HepG2 (cell line): ENCODE results near the gene PPP2R5C. TPM values are rescaled to one million over a fixed set of nuclear protein-coding genes. Genes with fewer than 3 reads are reported as not detected.

ENCODE experiments used
- ATF3 ChIP-seq: sonication (generic); formaldehyde crosslinking; IDR thresholded peaks from 2 replicates; pipeline ENCODE4 v1.4.0; 2020; ENCODE audit warnings: missing genetic modification reagents
- DPF2 ChIP-seq: sonication (generic); formaldehyde crosslinking; IDR thresholded peaks from 2 replicates; pipeline ENCODE4 v1.4.0; 2020; ENCODE audit warnings: mild to moderate bottlenecking, low read depth, missing genetic modification reagents, borderline replicate concordance
- ELF3 ChIP-seq: IDR thresholded peaks from 2 replicates; pipeline ENCODE4 v1.6.1; 2016; ENCODE audit warnings: missing genetic modification reagents, missing compliant biosample characterization
- EZH2 ChIP-seq: conservative IDR thresholded peaks from 2 replicates; pipeline ENCODE4 v1.6.1; 2012; ENCODE audit warnings: mild to moderate bottlenecking, low read depth, low read length, moderate library complexity
- HNRNPUL1 ChIP-seq: fragments of 200-400 bp; formaldehyde crosslinking; IDR thresholded peaks from 2 replicates; pipeline ENCODE4 v1.6.1; 2017; ENCODE audit warnings: low read depth, mild to moderate bottlenecking, low read length, moderate library complexity
- HOXA3 ChIP-seq: sonication (generic); formaldehyde crosslinking; IDR thresholded peaks from 2 replicates; pipeline ENCODE4 v1.5.0; 2020; ENCODE audit warnings: missing genetic modification reagents
- SNAPC5 ChIP-seq: sonication (generic); formaldehyde crosslinking; IDR thresholded peaks from 2 replicates; pipeline ENCODE4 v1.8.1; 2023; ENCODE audit warnings: mild to moderate bottlenecking, missing genetic modification reagents, borderline replicate concordance
- THAP9 ChIP-seq: sonication (generic); formaldehyde crosslinking; IDR thresholded peaks from 2 replicates; pipeline ENCODE4; 2020; ENCODE audit warnings: missing genetic modification reagents, mild to moderate bottlenecking, borderline replicate concordance
- ZBTB2 ChIP-seq: sonication (generic); formaldehyde crosslinking; IDR thresholded peaks from 2 replicates; pipeline ENCODE4 v1.8.0; 2022; ENCODE audit warnings: low read depth, missing genetic modification reagents
- ZBTB26 ChIP-seq: IDR thresholded peaks from 2 replicates; pipeline ENCODE4 v1.6.1; 2016; ENCODE audit warnings: missing compliant biosample characterization, missing genetic modification reagents, borderline replicate concordance
- ZBTB43 ChIP-seq: sonication (generic); formaldehyde crosslinking; conservative IDR thresholded peaks from 2 replicates; pipeline ENCODE4 v1.4.0; 2020; ENCODE audit warnings: missing genetic modification reagents
- ZNF256 ChIP-seq: sonication (generic); formaldehyde crosslinking; conservative IDR thresholded peaks from 2 replicates; pipeline ENCODE4 v1.4.0; 2020; ENCODE audit warnings: missing genetic modification reagents
- ZNF3 ChIP-seq: IDR thresholded peaks from 2 replicates; pipeline ENCODE4 v1.7.0; 2017; ENCODE audit warnings: inconsistent platforms
- ZNF354B ChIP-seq: sonication (generic); formaldehyde crosslinking; IDR thresholded peaks from 2 replicates; pipeline ENCODE4 v1.8.0; 2022; ENCODE audit warnings: mild to moderate bottlenecking, missing genetic modification reagents
- ZNF747 ChIP-seq: sonication (generic); formaldehyde crosslinking; IDR thresholded peaks from 2 replicates; pipeline ENCODE4 v1.8.1; 2023; ENCODE audit warnings: missing genetic modification reagents, mild to moderate bottlenecking, borderline replicate concordance
- ZNF770 ChIP-seq: sonication (generic); formaldehyde crosslinking; IDR thresholded peaks from 2 replicates; pipeline ENCODE4 v1.5.0; 2020; ENCODE audit warnings: mild to moderate bottlenecking, missing genetic modification reagents
- ZNF816 ChIP-seq: sonication (generic); formaldehyde crosslinking; IDR thresholded peaks from 2 replicates; pipeline ENCODE4 v1.8.0; 2022; ENCODE audit warnings: missing genetic modification reagents, mild to moderate bottlenecking, borderline replicate concordance
- ZSCAN21 ChIP-seq: sonication (generic); formaldehyde crosslinking; IDR thresholded peaks from 2 replicates; pipeline ENCODE4 v1.8.0; 2022; ENCODE audit warnings: mild to moderate bottlenecking, missing genetic modification reagents, moderate library complexity, borderline replicate concordance
- polyA plus RNA-seq, 8 experiments: library from polyadenylated mRNA; depleted of rRNA in 3 of 8; stranded (reverse) in 7 of 8; unstranded in 1 of 8; fragments of >200 nt; fragmentation: Illumina TruSeq in 4 of 8; extraction: Trizol in 4 of 8; gene quantifications; 2 replicates each; pipeline versions ENCODE4 v1.2.1 to v1.2.3, GENCODE V29; 2011 to 2016; ENCODE audit warnings: low read depth in 4 of 8, missing spikeins in 1 of 8, mixed read lengths in 1 of 8; ENCODE audit not compliant: insufficient read depth in 1 of 8
- total RNA-seq, 5 experiments: library from RNA; depleted of rRNA; stranded (reverse); fragments of >200 nt; fragmentation: Illumina TruSeq; extraction: Trizol; gene quantifications; 2 replicates each; pipeline ENCODE4 v1.2.3, GENCODE V29; 2016; ENCODE audit warnings: low read depth in 1 of 5

PPP2R5C gene
- total and polyA plus RNA-seq, 2 of the 13 experiments (the other 11 are each of a cell fraction or from before 2014, with no cell fraction given) = 74.3 to 78.5 TPM

GRCh38 chr14:101731187-101732080 is 30.1 kb upstream of the PPP2R5C start (continued):
- TF ChIP-seq THAP9 (CRISPR knock-in tag) (peak; percentile 18; the same call in 1 of the 2 replicates), HNRNPUL1 (no peak), ZNF747 (CRISPR knock-in tag) (no peak), ATF3 (peak; percentile 46; the same call in 1 of the 2 replicates), ELF3 (peak; percentile 91), SNAPC5 (CRISPR knock-in tag) (no peak), ZNF770 (no peak), ZNF816 (0 out of 2 replicates have a peak, but pooled peaks have one; percentile 70), ZBTB26 (0 out of 2 replicates have a peak, but pooled peaks have one; percentile 30), HOXA3 (CRISPR knock-in tag) (peak; percentile 82), ZNF256 (CRISPR knock-in tag) (no peak), EZH2 (no peak), ZBTB2 (CRISPR knock-in tag) (no peak), ZSCAN21 (CRISPR knock-in tag) (no peak; the same call in 1 of the 2 replicates), DPF2 (CRISPR knock-in tag) (peak; percentile 74), ZBTB43 (CRISPR knock-in tag) (peak; percentile 66), ZNF354B (CRISPR knock-in tag) (no peak), ZNF3 (CRISPR knock-in tag) (no peak)
